Panc1 (cell line): ENCODE measurements around the gene SSH2.

ENCODE experiments used
- POLR2AphosphoS5 ChIP-seq: IDR thresholded peaks from 2 replicates; pipeline ENCODE4 v1.6.1; 2012; ENCODE audit warnings: mild to moderate bottlenecking, low read depth, low read length, moderate library complexity
- SIN3A ChIP-seq: IDR thresholded peaks from 2 replicates; pipeline ENCODE4 v1.6.1; 2012; ENCODE audit warnings: low read depth, mild to moderate bottlenecking, low read length, moderate library complexity, borderline replicate concordance; ENCODE audit not compliant: insufficient read depth
- TCF7L2 ChIP-seq: IDR thresholded peaks from 2 replicates; pipeline ENCODE4 v1.6.1; 2011; ENCODE audit warnings: mild to moderate bottlenecking, low read depth, low read length, inconsistent platforms
- TF ChIP-seq, protein P1 (sequence below): fragments of 450-650 bp; IDR thresholded peaks from 2 replicates; pipeline ENCODE4 v1.5.1; 2017; ENCODE audit warnings: mild to moderate bottlenecking
- TF ChIP-seq, protein P2 (sequence below), 2 experiments: IDR thresholded peaks; 2 replicates each; pipeline ENCODE4 v1.6.1; 2011 to 2012; ENCODE audit warnings: low read depth in 2 of 2, control low read depth in 1 of 2, low read length in 1 of 2, mild to moderate bottlenecking in 1 of 2, moderate library complexity in 1 of 2; ENCODE audit not compliant: insufficient read depth in 1 of 2

DNA sequence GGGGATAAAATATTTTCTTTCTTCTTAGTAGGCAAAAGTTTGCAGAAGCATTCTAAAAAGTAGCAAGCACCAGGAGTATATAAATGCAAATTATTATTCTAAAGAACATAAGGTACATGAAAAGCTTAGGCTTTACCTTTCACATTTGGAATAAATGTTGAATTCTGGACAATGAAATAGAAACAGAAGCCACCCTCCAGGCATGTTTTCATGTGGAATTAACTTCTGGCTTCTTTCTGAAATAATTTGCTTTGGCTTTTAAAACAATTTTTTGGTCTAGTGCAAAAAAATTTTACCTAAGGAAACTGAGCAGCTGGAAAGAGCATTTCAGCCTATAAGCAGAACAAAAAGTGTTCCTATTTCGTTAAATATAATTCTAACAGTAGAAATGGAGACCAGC lies 197.8 kb downstream of the SSH2 start:
- TF ChIP-seq, protein P1, sequence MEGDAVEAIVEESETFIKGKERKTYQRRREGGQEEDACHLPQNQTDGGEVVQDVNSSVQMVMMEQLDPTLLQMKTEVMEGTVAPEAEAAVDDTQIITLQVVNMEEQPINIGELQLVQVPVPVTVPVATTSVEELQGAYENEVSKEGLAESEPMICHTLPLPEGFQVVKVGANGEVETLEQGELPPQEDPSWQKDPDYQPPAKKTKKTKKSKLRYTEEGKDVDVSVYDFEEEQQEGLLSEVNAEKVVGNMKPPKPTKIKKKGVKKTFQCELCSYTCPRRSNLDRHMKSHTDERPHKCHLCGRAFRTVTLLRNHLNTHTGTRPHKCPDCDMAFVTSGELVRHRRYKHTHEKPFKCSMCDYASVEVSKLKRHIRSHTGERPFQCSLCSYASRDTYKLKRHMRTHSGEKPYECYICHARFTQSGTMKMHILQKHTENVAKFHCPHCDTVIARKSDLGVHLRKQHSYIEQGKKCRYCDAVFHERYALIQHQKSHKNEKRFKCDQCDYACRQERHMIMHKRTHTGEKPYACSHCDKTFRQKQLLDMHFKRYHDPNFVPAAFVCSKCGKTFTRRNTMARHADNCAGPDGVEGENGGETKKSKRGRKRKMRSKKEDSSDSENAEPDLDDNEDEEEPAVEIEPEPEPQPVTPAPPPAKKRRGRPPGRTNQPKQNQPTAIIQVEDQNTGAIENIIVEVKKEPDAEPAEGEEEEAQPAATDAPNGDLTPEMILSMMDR: no peak
- TF ChIP-seq, protein P2, sequence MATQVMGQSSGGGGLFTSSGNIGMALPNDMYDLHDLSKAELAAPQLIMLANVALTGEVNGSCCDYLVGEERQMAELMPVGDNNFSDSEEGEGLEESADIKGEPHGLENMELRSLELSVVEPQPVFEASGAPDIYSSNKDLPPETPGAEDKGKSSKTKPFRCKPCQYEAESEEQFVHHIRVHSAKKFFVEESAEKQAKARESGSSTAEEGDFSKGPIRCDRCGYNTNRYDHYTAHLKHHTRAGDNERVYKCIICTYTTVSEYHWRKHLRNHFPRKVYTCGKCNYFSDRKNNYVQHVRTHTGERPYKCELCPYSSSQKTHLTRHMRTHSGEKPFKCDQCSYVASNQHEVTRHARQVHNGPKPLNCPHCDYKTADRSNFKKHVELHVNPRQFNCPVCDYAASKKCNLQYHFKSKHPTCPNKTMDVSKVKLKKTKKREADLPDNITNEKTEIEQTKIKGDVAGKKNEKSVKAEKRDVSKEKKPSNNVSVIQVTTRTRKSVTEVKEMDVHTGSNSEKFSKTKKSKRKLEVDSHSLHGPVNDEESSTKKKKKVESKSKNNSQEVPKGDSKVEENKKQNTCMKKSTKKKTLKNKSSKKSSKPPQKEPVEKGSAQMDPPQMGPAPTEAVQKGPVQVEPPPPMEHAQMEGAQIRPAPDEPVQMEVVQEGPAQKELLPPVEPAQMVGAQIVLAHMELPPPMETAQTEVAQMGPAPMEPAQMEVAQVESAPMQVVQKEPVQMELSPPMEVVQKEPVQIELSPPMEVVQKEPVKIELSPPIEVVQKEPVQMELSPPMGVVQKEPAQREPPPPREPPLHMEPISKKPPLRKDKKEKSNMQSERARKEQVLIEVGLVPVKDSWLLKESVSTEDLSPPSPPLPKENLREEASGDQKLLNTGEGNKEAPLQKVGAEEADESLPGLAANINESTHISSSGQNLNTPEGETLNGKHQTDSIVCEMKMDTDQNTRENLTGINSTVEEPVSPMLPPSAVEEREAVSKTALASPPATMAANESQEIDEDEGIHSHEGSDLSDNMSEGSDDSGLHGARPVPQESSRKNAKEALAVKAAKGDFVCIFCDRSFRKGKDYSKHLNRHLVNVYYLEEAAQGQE (IDR thresholded peaks at IDR 0.05; ENCODE audit: insufficient read depth in 1 of 2, low read depth in 2 of 2, low read length in 1 of 2): no peak
- no peak for TF ChIP-seq POLR2AphosphoS5
- TF ChIP-seq SIN3A: no peak
- no peak for TF ChIP-seq TCF7L2
